CD8-positive, alpha-beta memory T cell (primary cell): ENCODE measurements around the gene ORAI1. TPM values are rescaled to one million over a fixed set of nuclear protein-coding genes. Genes with fewer than 3 reads are reported as not detected.
A peak's percentile ranks its signal among the peaks of the same experiment; 100 is the strongest.

ENCODE experiments used
- CTCF ChIA-PET: fragments of 350-600 bp; sonication (Branson Sonifier 250); formaldehyde crosslinking; loops from one replicate; lab custom pipeline; 2021; ENCODE audit warnings: antibody characterized with exemption; lab: Charles Lee
- POLR2A ChIA-PET: fragments of 350-600 bp; sonication (Branson Sonifier 250); formaldehyde crosslinking; loops from one replicate; lab custom pipeline; 2021; ENCODE audit warnings: antibody characterized with exemption; lab: Charles Lee
- DNase-seq, 5 donors: peaks; one replicate each; pipeline versions ENCODE4 v3.0.0 to v3.0.0-alpha.2; 2020 to 2022; ENCODE audit warnings: mixed read lengths in 1 of 5
- H3K27ac ChIP-seq: one replicate; pipeline ENCODE4 v1.7.0; 2013; ENCODE audit warnings: low read depth, mild to moderate bottlenecking, low read length, moderate library complexity
- H3K27me3 ChIP-seq: 2 replicates; pipeline ENCODE4 v1.7.0; 2013; ENCODE audit warnings: low read length, mild to moderate bottlenecking; ENCODE audit not compliant: insufficient read depth, poor library complexity, severe bottlenecking
- H3K36me3 ChIP-seq: 2 replicates; pipeline ENCODE4 v1.7.0; 2013; ENCODE audit warnings: mild to moderate bottlenecking, low read length, moderate library complexity; ENCODE audit not compliant: insufficient read depth
- H3K4me1 ChIP-seq: 2 replicates; pipeline ENCODE4 v1.7.0; 2013; ENCODE audit warnings: mild to moderate bottlenecking, low read length, moderate library complexity; ENCODE audit not compliant: insufficient read depth
- H3K4me3 ChIP-seq: 2 replicates; pipeline ENCODE4 v1.7.0; 2013; ENCODE audit warnings: mild to moderate bottlenecking, low read length
- H3K9me3 ChIP-seq: 2 replicates; pipeline ENCODE4 v1.7.0; 2013; ENCODE audit warnings: mild to moderate bottlenecking, low read length
- H3K27ac Mint-ChIP-seq, 8 donors: one replicate each; pipeline ENCODE4 v1.8.0; 2020 to 2021; ENCODE audit warnings: mixed read lengths in 8 of 8, mild to moderate bottlenecking in 6 of 8, inconsistent platforms in 3 of 8, moderate library complexity in 3 of 8
- H3K27me3 Mint-ChIP-seq, 2 donors: one replicate each; pipeline ENCODE4 v1.8.0; 2020 to 2021; ENCODE audit warnings: mixed read lengths in 2 of 2, mild to moderate bottlenecking in 1 of 2, moderate library complexity in 1 of 2
- H3K36me3 Mint-ChIP-seq, 3 donors: one replicate each; pipeline ENCODE4 v1.8.0; 2020 to 2021; ENCODE audit warnings: mixed read lengths in 3 of 3, inconsistent platforms in 1 of 3, mild to moderate bottlenecking in 1 of 3
- H3K4me1 Mint-ChIP-seq, 3 donors: one replicate each; pipeline ENCODE4 v1.8.0; 2020 to 2021; ENCODE audit warnings: mixed read lengths in 3 of 3, inconsistent platforms in 1 of 3, mild to moderate bottlenecking in 1 of 3
- H3K4me3 Mint-ChIP-seq, 7 donors: one replicate each; pipeline ENCODE4 v1.8.0; 2020 to 2021; ENCODE audit warnings: mixed read lengths in 7 of 7, mild to moderate bottlenecking in 6 of 7, moderate library complexity in 4 of 7, inconsistent platforms in 2 of 7
- H3K9me3 Mint-ChIP-seq, 5 donors: one replicate each; pipeline ENCODE4 v1.8.0; 2020 to 2022; ENCODE audit warnings: mixed read lengths in 5 of 5, mild to moderate bottlenecking in 3 of 5, moderate library complexity in 2 of 5, inconsistent platforms in 1 of 5
- polyA plus RNA-seq: library from polyadenylated mRNA; unstranded; fragments of 300-500 nt; fragmentation: Illumina TruSeq; gene quantifications from one replicate; pipeline ENCODE4 v1.2.3, GENCODE V29; 2021
- total RNA-seq, 2 experiments: library from RNA; stranded (reverse); gene quantifications; one replicate each; pipeline ENCODE4 v1.2.3, GENCODE V29; 2021

The ORAI1 gene
- total and polyA plus RNA-seq, 3 experiments from 2014 or later = 61.9 to 237 (median 64.7) TPM

- H3K27me3 Mint-ChIP-seq = no peaks in the 10 kb centered on the region
- H3K9me3 Mint-ChIP-seq = no peaks in the 10 kb centered on the region
- no peak for DNase-seq
- Histone ChIP-seq H3K27ac (no peak overlapping the region), H3K36me3 (peaks cover 3% of the 10 kb centered on the region), H3K27me3 (no peaks in the 10 kb centered on the region), H3K9me3 (no peaks in the 10 kb centered on the region), H3K4me1 (peaks cover 80% of the 10 kb centered on the region), H3K4me3 (no peak overlapping the region)
- peaks cover 60 to 76% (median 72%) of the 10 kb centered on the region in 3 donors for H3K4me1 Mint-ChIP-seq
- ChIA-PET POLR2A (interaction anchor here (3.8 kb wide), 1 partner anchor 8 kb away, joined by 31 read pairs; the partner anchor contains the start of gene ORAI1), CTCF (interaction anchor here (1.2 to 5.3 kb wide), 6 partner anchors 8 to 160 kb away, joined by 3 to 53 read pairs (median 11); partner anchors contain the start of genes MORN3, ORAI1 and RHOF)
- H3K27ac Mint-ChIP-seq = peak overlapping the region in 7 of 8 donors; percentile 60 to 90 (median 82)
- H3K4me3 Mint-ChIP-seq = peak overlapping the region in 5 of 7 donors; percentile 15 to 49 (median 41)
- H3K36me3 Mint-ChIP-seq = peaks cover 0 to 39% (median 0%) of the 10 kb centered on the region in 3 donors
Measured at GRCh38 chr12:121634836-121635235, 8.5 kb downstream of the ORAI1 start.

- ChIA-PET POLR2A (interaction anchor here (0.6 to 3.8 kb wide), 6 partner anchors 10 to 85 kb away, joined by 3 to 31 read pairs (median 4); partner anchors contain the start of gene ORAI1), CTCF (interaction anchor here (0.7 to 5.3 kb wide), 10 partner anchors 11 to 157 kb away, joined by 3 to 53 read pairs (median 8); partner anchors contain the start of genes MORN3, ORAI1 and RHOF)
- Mint-ChIP-seq H3K4me1 (peaks cover 41 to 65% (median 46%) of the 10 kb centered on the region in 3 donors), H3K4me3 (peak overlapping the region; percentile 39 to 88 (median 74)), H3K27me3 (no peaks in the 10 kb centered on the region), H3K36me3 (peaks cover 0 to 43% (median 7%) of the 10 kb centered on the region in 3 donors), H3K9me3 (no peaks in the 10 kb centered on the region), H3K27ac (peak overlapping the region; percentile 85 to 96 (median 92))
- Histone ChIP-seq H3K9me3 (no peaks in the 10 kb centered on the region), H3K36me3 (peaks cover 1% of the 10 kb centered on the region), H3K27ac (peak overlapping the region; percentile 69), H3K4me3 (peak overlapping the region; percentile 53), H3K27me3 (no peaks in the 10 kb centered on the region), H3K4me1 (peaks cover 54% of the 10 kb centered on the region)
- DNase-seq = peak; percentile 37 to 72 (median 61)
Measured at GRCh38 chr12:121637231-121637914, 11.0 kb downstream of the ORAI1 start.

GRCh38 chr12:121638298-121639202, 12.2 kb downstream of the ORAI1 start:
- Histone ChIP-seq H3K36me3 (no peaks in the 10 kb centered on the region), H3K4me3 (no peak overlapping the region), H3K4me1 (peaks cover 44% of the 10 kb centered on the region), H3K27ac (no peak overlapping the region), H3K9me3 (no peaks in the 10 kb centered on the region), H3K27me3 (no peaks in the 10 kb centered on the region)
- H3K27ac Mint-ChIP-seq = peak overlapping the region; percentile 85 to 96 (median 92)
- peaks cover 0 to 37% (median 7%) of the 10 kb centered on the region in 3 donors for H3K36me3 Mint-ChIP-seq
- POLR2A ChIA-PET = interaction anchor here (0.7 to 3.8 kb wide), 6 partner anchors 12 to 156 kb away, joined by 3 to 31 read pairs (median 4); partner anchors contain the start of genes MORN3 and ORAI1
- peaks cover 30 to 55% (median 35%) of the 10 kb centered on the region in 3 donors for H3K4me1 Mint-ChIP-seq
- H3K4me3 Mint-ChIP-seq = peak overlapping the region; percentile 39 to 88 (median 74)
- CTCF ChIA-PET = interaction anchor here (0.7 to 5.3 kb wide), 9 partner anchors 12 to 143 kb away, joined by 3 to 53 read pairs (median 5); partner anchors contain the start of genes MORN3 and ORAI1
- no peaks in the 10 kb centered on the region for H3K27me3 Mint-ChIP-seq
- no peaks in the 10 kb centered on the region for H3K9me3 Mint-ChIP-seq
- no peak for DNase-seq

GRCh38 chr12:121641343-121641630, 15.0 kb downstream of the ORAI1 start:
- ChIA-PET CTCF (interaction anchor here (1.3 to 1.4 kb wide), 2 partner anchors 9 to 89 kb away, joined by 3 to 5 read pairs; no protein-coding TSS in a partner anchor), POLR2A (interaction anchor here (1.0 to 1.3 kb wide), 3 partner anchors 9 to 31 kb away, joined by 3 read pairs; no protein-coding TSS in a partner anchor)
- Mint-ChIP-seq H3K4me3 (no peak overlapping the region), H3K27me3 (no peaks in the 10 kb centered on the region), H3K27ac (peak overlapping the region in 4 of 8 donors; percentile 8 to 60 (median 50)), H3K4me1 (peaks cover 23 to 41% (median 23%) of the 10 kb centered on the region in 3 donors), H3K36me3 (peaks cover 0 to 40% (median 7%) of the 10 kb centered on the region in 3 donors), H3K9me3 (no peaks in the 10 kb centered on the region)
- H3K9me3 ChIP-seq = no peaks in the 10 kb centered on the region
- H3K27me3 ChIP-seq = no peaks in the 10 kb centered on the region
- no peak for DNase-seq
- no peak overlapping the region for H3K4me3 ChIP-seq
- H3K4me1 ChIP-seq = peaks cover 27% of the 10 kb centered on the region
- H3K27ac ChIP-seq = no peak overlapping the region
- H3K36me3 ChIP-seq = no peaks in the 10 kb centered on the region

GRCh38 chr12:121648458-121649028, 22.2 kb downstream of the ORAI1 start:
- CTCF ChIA-PET = interaction anchor here (1.1 to 2.5 kb wide), 4 partner anchors 9 to 23 kb away, joined by 3 to 12 read pairs (median 8); partner anchors contain the start of gene ORAI1

GRCh38 chr12:121649322-121649721, 23.0 kb downstream of the ORAI1 start:
- no peak overlapping the region for H3K27ac ChIP-seq
- POLR2A ChIA-PET = interaction anchor here (0.9 to 1.5 kb wide), 5 partner anchors 8 to 69 kb away, joined by 3 to 6 read pairs (median 4); no protein-coding TSS in a partner anchor
- Mint-ChIP-seq H3K36me3 (peaks cover 3 to 45% (median 3%) of the 10 kb centered on the region in 3 donors), H3K4me3 (peak overlapping the region in 6 of 7 donors; percentile 23 to 80 (median 56)), H3K27me3 (peaks cover 0 to 2% of the 10 kb centered on the region in 2 donors), H3K27ac (peak overlapping the region; percentile 59 to 92 (median 83)), H3K9me3 (no peaks in the 10 kb centered on the region), H3K4me1 (peaks cover 21 to 38% (median 36%) of the 10 kb centered on the region in 3 donors)
- H3K4me3 ChIP-seq = no peak overlapping the region
- no peak for DNase-seq
- no peaks in the 10 kb centered on the region for H3K36me3 ChIP-seq
- peaks cover 18% of the 10 kb centered on the region for H3K4me1 ChIP-seq
- CTCF ChIA-PET = interaction anchor here (1.1 to 2.5 kb wide), 6 partner anchors 8 to 22 kb away, joined by 3 to 12 read pairs (median 4); partner anchors contain the start of gene ORAI1
- no peaks in the 10 kb centered on the region for H3K9me3 ChIP-seq
- no peaks in the 10 kb centered on the region for H3K27me3 ChIP-seq

More at GRCh38 chr12:121648458-121649028, 22.2 kb downstream of the ORAI1 start:
- Histone ChIP-seq H3K27me3 (no peaks in the 10 kb centered on the region), H3K4me1 (peaks cover 18% of the 10 kb centered on the region), H3K27ac (no peak overlapping the region), H3K36me3 (no peaks in the 10 kb centered on the region), H3K4me3 (no peak overlapping the region), H3K9me3 (no peaks in the 10 kb centered on the region)
- H3K4me1 Mint-ChIP-seq = peaks cover 15 to 31% (median 28%) of the 10 kb centered on the region in 3 donors
- H3K36me3 Mint-ChIP-seq = peaks cover 3 to 44% (median 3%) of the 10 kb centered on the region in 3 donors
- no peak for DNase-seq
- no peaks in the 10 kb centered on the region for H3K9me3 Mint-ChIP-seq
- no peaks in the 10 kb centered on the region for H3K27me3 Mint-ChIP-seq
- POLR2A ChIA-PET = interaction anchor here (0.6 to 1.5 kb wide), 5 partner anchors 12 to 126 kb away, joined by 3 to 6 read pairs (median 4); no protein-coding TSS in a partner anchor
- no peak overlapping the region for H3K4me3 Mint-ChIP-seq
- H3K27ac Mint-ChIP-seq = peak overlapping the region in 2 of 8 donors; percentile 36 to 43
